Measurements from ENCODE around the gene SKAP1. TPM values are rescaled to one million over a fixed set of nuclear protein-coding genes. Genes with fewer than 3 reads are reported as not detected.
"Not testable (repeated sequence)": the region's sequence is repeated elsewhere in the genome, so short reads cannot be mapped to it uniquely, and the experiment has no call there.

SKAP1 gene
- total RNA-seq, 1 donor from 2014 or later: not detected

GRCh38 chr17:48338720-48339119 is 91.3 kb downstream of the SKAP1 start:
- peaks cover 98% of the 10 kb centered on the region for H3K27me3 ChIP-seq
- H3K4me2 ChIP-seq: no peak overlapping the region
- H3K27ac Mint-ChIP-seq: no peak overlapping the region
- H3F3A ChIP-seq (ENCODE audit: low read depth): no peaks in the 10 kb centered on the region
- no peak for TF ChIP-seq EZH2phosphoT487 (IDR thresholded peaks at IDR 0.05)
- peak; percentile 33 for TF ChIP-seq EZH2 (IDR thresholded peaks at IDR 0.05)
- H2AFZ ChIP-seq (replicated peaks): no peak overlapping the region
- H3K9ac ChIP-seq: no peak overlapping the region
- H4K20me1 ChIP-seq (ENCODE audit: low read depth): no peaks in the 10 kb centered on the region
- H3K79me2 ChIP-seq (ENCODE audit: low read depth): no peaks in the 10 kb centered on the region
- H3K4me3 Mint-ChIP-seq: no peak overlapping the region
- peaks cover 18% of the 10 kb centered on the region for H3K27me3 Mint-ChIP-seq (ENCODE audit: insufficient read depth, low read depth)
- H3K27ac ChIP-seq: no peak overlapping the region
- no peaks in the 10 kb centered on the region for H3K36me3 ChIP-seq
- H3K4me1 Mint-ChIP-seq: no peaks in the 10 kb centered on the region
- no peaks in the 10 kb centered on the region for H3K36me3 Mint-ChIP-seq
- no peaks in the 10 kb centered on the region for H3K4me1 ChIP-seq
- H3K9me3 ChIP-seq (ENCODE audit: low read depth): no peaks in the 10 kb centered on the region
- no peak for DNase-seq (ENCODE audit: low spot score)
- no peak overlapping the region for H3K4me3 ChIP-seq
- no peaks in the 10 kb centered on the region for H3K9me3 Mint-ChIP-seq

- not testable (repeated sequence) for H3F3A ChIP-seq (ENCODE audit: low read depth); H3K9me3 ChIP-seq (ENCODE audit: low read depth); DNase-seq (ENCODE audit: low spot score); H4K20me1 ChIP-seq (ENCODE audit: low read depth); H3K4me1 ChIP-seq; H2AFZ ChIP-seq (replicated peaks); H3K9ac ChIP-seq; H3K27ac Mint-ChIP-seq; H3K79me2 ChIP-seq (ENCODE audit: low read depth); H3K36me3 ChIP-seq; H3K4me1 Mint-ChIP-seq; H3K27ac ChIP-seq; H3K9me3 Mint-ChIP-seq; H3K4me3 ChIP-seq; H3K4me3 Mint-ChIP-seq; H3K4me2 ChIP-seq; H3K36me3 Mint-ChIP-seq
- H3K27me3 ChIP-seq: peaks cover 100% of the 10 kb centered on the region
- peaks cover 18% of the 10 kb centered on the region for H3K27me3 Mint-ChIP-seq (ENCODE audit: insufficient read depth, low read depth)
These were observed 92.1 kb downstream of the SKAP1 start for GRCh38 chr17:48337903-48338302.

- Mint-ChIP-seq H3K4me3 (no peak overlapping the region), H3K27ac (no peak overlapping the region), H3K4me1 (no peaks in the 10 kb centered on the region), H3K36me3 (no peaks in the 10 kb centered on the region), H3K27me3 (ENCODE audit: insufficient read depth, low read depth) (peaks cover 18% of the 10 kb centered on the region), H3K9me3 (no peaks in the 10 kb centered on the region)
- Histone ChIP-seq H3K4me1 (no peaks in the 10 kb centered on the region), H3K4me2 (no peak overlapping the region), H3F3A (ENCODE audit: low read depth) (no peaks in the 10 kb centered on the region), H4K20me1 (ENCODE audit: low read depth) (no peaks in the 10 kb centered on the region), H3K9me3 (ENCODE audit: low read depth) (no peaks in the 10 kb centered on the region), H3K27me3 (peaks cover 100% of the 10 kb centered on the region), H3K79me2 (ENCODE audit: low read depth) (no peaks in the 10 kb centered on the region), H3K4me3 (no peak overlapping the region), H3K36me3 (no peaks in the 10 kb centered on the region), H2AFZ (replicated peaks) (no peak overlapping the region), H3K27ac (no peak overlapping the region), H3K9ac (no peak overlapping the region)
- TF ChIP-seq EZH2phosphoT487 (IDR thresholded peaks at IDR 0.05): no peak
- no peak for TF ChIP-seq CTCF (IDR thresholded peaks at IDR 0.05)
- no peak for TF ChIP-seq EZH2 (IDR thresholded peaks at IDR 0.05)
- DNase-seq (ENCODE audit: low spot score): no peak
These were observed 93.0 kb downstream of the SKAP1 start for GRCh38 chr17:48336986-48337385.

GRCh38 chr17:48335858-48336500 is 94.0 kb downstream of the SKAP1 start:
- H3K27me3 ChIP-seq: peaks cover 100% of the 10 kb centered on the region
- no peak overlapping the region for H3K27ac ChIP-seq
- Mint-ChIP-seq H3K4me3 (no peak overlapping the region), H3K4me1 (no peaks in the 10 kb centered on the region), H3K27me3 (ENCODE audit: insufficient read depth, low read depth) (peaks cover 15% of the 10 kb centered on the region), H3K36me3 (no peaks in the 10 kb centered on the region), H3K27ac (no peak overlapping the region), H3K9me3 (no peaks in the 10 kb centered on the region)
- H3K9ac ChIP-seq: no peak overlapping the region
- H3K79me2 ChIP-seq (ENCODE audit: low read depth): no peaks in the 10 kb centered on the region
- H3K4me3 ChIP-seq: no peak overlapping the region
- DNase-seq (ENCODE audit: low spot score): peak; percentile 51
- H3K9me3 ChIP-seq (ENCODE audit: low read depth): no peaks in the 10 kb centered on the region
- H2AFZ ChIP-seq (replicated peaks): no peak overlapping the region
- no peaks in the 10 kb centered on the region for H3F3A ChIP-seq (ENCODE audit: low read depth)
- TF ChIP-seq EZH2phosphoT487 (IDR thresholded peaks at IDR 0.05): peak; percentile 56
- TF ChIP-seq EZH2 (IDR thresholded peaks at IDR 0.05): peak; percentile 65
- peak; percentile 88 for TF ChIP-seq CTCF (IDR thresholded peaks at IDR 0.05)
- no peaks in the 10 kb centered on the region for H3K4me1 ChIP-seq
- no peaks in the 10 kb centered on the region for H4K20me1 ChIP-seq (ENCODE audit: low read depth)
- no peak overlapping the region for H3K4me2 ChIP-seq
- no peaks in the 10 kb centered on the region for H3K36me3 ChIP-seq
